CD4-positive, CD25-positive, alpha-beta regulatory T cell (primary cell): ENCODE measurements around the gene MCEMP1. TPM values are rescaled to one million over a fixed set of nuclear protein-coding genes. Genes with fewer than 3 reads are reported as not detected.
A peak's percentile ranks its signal among the peaks of the same experiment; 100 is the strongest.

Experiments used
- ATAC-seq, 2 donors: fragments of 150-1000 bp; cut with Tn5 transposase; one replicate each; pipeline ENCODE4 v1.10.0; 2021; ENCODE audit warnings: low read depth in 2 of 2, moderate number of reproducible peaks in 2 of 2, moderate library complexity in 1 of 2
- DNase-seq, 3 donors: peaks; one replicate each; pipeline versions ENCODE4 v3.0.0 to v3.0.0-alpha.2; 2012 to 2022; ENCODE audit warnings: mixed read lengths in 1 of 3
- H3K27ac ChIP-seq: one replicate; pipeline ENCODE4 v1.7.0; 2013; ENCODE audit warnings: mild to moderate bottlenecking, low read length; ENCODE audit not compliant: insufficient read depth, poor library complexity, severe bottlenecking
- H3K27me3 ChIP-seq: one replicate; pipeline ENCODE4 v1.7.0; 2013; ENCODE audit warnings: low read length; ENCODE audit not compliant: control insufficient read depth, insufficient read depth
- H3K36me3 ChIP-seq: one replicate; pipeline ENCODE4 v1.7.0; 2013; ENCODE audit warnings: mild to moderate bottlenecking, low read length, moderate library complexity; ENCODE audit not compliant: control insufficient read depth, insufficient read depth
- H3K4me1 ChIP-seq: 2 replicates; pipeline ENCODE4 v1.7.0; 2013; ENCODE audit warnings: mild to moderate bottlenecking, low read length; ENCODE audit not compliant: insufficient read depth, control insufficient read depth, poor library complexity, severe bottlenecking
- H3K4me3 ChIP-seq: one replicate; pipeline ENCODE4 v1.7.0; 2013; ENCODE audit warnings: low read depth, mild to moderate bottlenecking, low read length, moderate library complexity
- H3K9me3 ChIP-seq, 2 experiments: 1 replicate in 1 of 2; 2 replicates in 1 of 2; pipeline ENCODE4 v1.7.0; 2013; ENCODE audit warnings: low read length in 2 of 2, mild to moderate bottlenecking in 1 of 2, moderate library complexity in 1 of 2; ENCODE audit not compliant: control insufficient read depth in 2 of 2
- H3K27ac Mint-ChIP-seq, 3 donors: one replicate each; pipeline ENCODE4 v1.8.0; 2020 to 2022; ENCODE audit warnings: mild to moderate bottlenecking in 3 of 3, mixed read lengths in 3 of 3, moderate library complexity in 2 of 3
- H3K27me3 Mint-ChIP-seq: one replicate; pipeline ENCODE4 v1.8.0; 2022; ENCODE audit warnings: mild to moderate bottlenecking, mixed read lengths
- H3K36me3 Mint-ChIP-seq: one replicate; pipeline ENCODE4 v1.8.0; 2020; ENCODE audit warnings: mixed read lengths
- H3K4me1 Mint-ChIP-seq, 4 donors: one replicate each; pipeline ENCODE4 v1.8.0; 2020 to 2022; ENCODE audit warnings: mixed read lengths in 4 of 4, mild to moderate bottlenecking in 1 of 4
- H3K4me3 Mint-ChIP-seq, 4 donors: one replicate each; pipeline ENCODE4 v1.8.0; 2020 to 2022; ENCODE audit warnings: mild to moderate bottlenecking in 4 of 4, mixed read lengths in 4 of 4, moderate library complexity in 3 of 4
- H3K9me3 Mint-ChIP-seq, 7 donors: one replicate each; pipeline ENCODE4 v1.8.0; 2020 to 2022; ENCODE audit warnings: mixed read lengths in 7 of 7, mild to moderate bottlenecking in 3 of 7, moderate library complexity in 2 of 7
- polyA plus RNA-seq, 4 donors: library from polyadenylated mRNA; unstranded; fragments of 300-500 nt; fragmentation: Illumina TruSeq; gene quantifications; one replicate each; pipeline ENCODE4 v1.2.3, GENCODE V29; 2021
- total RNA-seq: library from RNA; stranded (reverse); gene quantifications from one replicate; pipeline ENCODE4 v1.2.3, GENCODE V29; 2022

The MCEMP1 gene
- total and polyA plus RNA-seq, 5 donors from 2014 or later = 0.59 TPM; not detected in 4

DNA sequence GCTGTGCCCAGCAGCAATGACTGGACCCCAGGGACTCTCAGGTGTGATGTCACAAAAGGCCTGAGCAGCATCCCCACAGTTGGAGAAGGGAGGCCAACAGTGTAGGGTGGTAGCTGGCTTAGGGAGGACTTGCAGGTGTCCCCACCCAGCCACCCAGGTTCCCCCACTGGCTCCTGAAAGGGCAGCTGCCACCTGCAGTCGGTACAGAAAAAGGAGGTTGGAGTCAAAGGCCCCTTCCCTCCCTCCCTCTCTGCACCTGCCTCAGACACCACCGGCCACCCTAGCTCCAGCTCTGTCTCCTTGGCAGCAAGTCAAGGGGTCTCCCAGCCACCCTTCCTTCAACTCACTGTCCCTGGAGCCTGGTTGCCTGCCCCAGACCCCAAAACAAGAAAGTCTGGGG lies 43.2 kb upstream of the MCEMP1 start, which contains the start of gene PCP2:
Gene PCP2, minus strand, starts transcription at position 22 of the 400 bp plus-strand sequence. CDS start 262 bp downstream, outside the sequence.
- peaks cover 5 to 74% (median 22%) of the 10 kb centered on the region in 4 donors for H3K4me1 Mint-ChIP-seq
- H3K27ac Mint-ChIP-seq = peak within 1 kb of the TSS in 1 of 3 donors; percentile 32
- Histone ChIP-seq H3K36me3 (peaks cover 4% of the 10 kb centered on the region), H3K9me3 (no peaks in the 10 kb centered on the region), H3K27ac (no peak within 1 kb of the TSS), H3K4me3 (no peak within 1 kb of the TSS), H3K27me3 (no peaks in the 10 kb centered on the region), H3K4me1 (peaks cover 42% of the 10 kb centered on the region)
- peak within 1 kb of the TSS; percentile 29 to 89 (median 59) for H3K4me3 Mint-ChIP-seq
- peaks cover 7% of the 10 kb centered on the region for H3K36me3 Mint-ChIP-seq
- ATAC-seq = no peak
- peaks cover 7% of the 10 kb centered on the region for H3K27me3 Mint-ChIP-seq
- no peak for DNase-seq
- no peaks in the 10 kb centered on the region for H3K9me3 Mint-ChIP-seq

DNA sequence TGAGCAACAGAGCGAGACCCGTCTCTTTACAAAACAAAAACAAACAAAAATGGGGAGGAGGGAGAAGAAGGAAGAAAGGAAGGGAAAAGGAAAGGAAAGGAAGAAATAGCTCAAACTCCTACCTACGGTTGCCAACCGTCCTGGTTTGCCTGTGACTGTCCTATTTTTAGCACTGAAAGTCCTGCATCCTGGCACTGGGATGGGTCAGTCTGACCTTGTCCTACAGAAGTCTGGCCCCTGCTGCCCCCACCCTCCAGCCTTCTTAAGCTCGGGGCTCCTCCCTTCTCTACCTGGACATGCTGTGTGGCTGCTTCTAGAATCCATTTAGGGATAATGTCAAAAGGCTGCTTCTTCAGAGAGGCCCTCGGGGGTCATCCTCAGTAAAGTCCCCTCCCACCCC lies 41.2 kb upstream of the MCEMP1 start:
- Histone ChIP-seq H3K9me3 (no peaks in the 10 kb centered on the region), H3K4me1 (peaks cover 37% of the 10 kb centered on the region), H3K27ac (no peak overlapping the region), H3K36me3 (peaks cover 14% of the 10 kb centered on the region), H3K27me3 (no peaks in the 10 kb centered on the region), H3K4me3 (no peak overlapping the region)
- Mint-ChIP-seq H3K4me3 (peak overlapping the region; percentile 79 to 89 (median 85)), H3K36me3 (peaks cover 11% of the 10 kb centered on the region), H3K4me1 (peaks cover 0 to 69% (median 21%) of the 10 kb centered on the region in 4 donors), H3K9me3 (no peaks in the 10 kb centered on the region), H3K27ac (peak overlapping the region; percentile 85 to 93 (median 91)), H3K27me3 (no peaks in the 10 kb centered on the region)
- ATAC-seq (no peak), DNase-seq (no peak)

DNA sequence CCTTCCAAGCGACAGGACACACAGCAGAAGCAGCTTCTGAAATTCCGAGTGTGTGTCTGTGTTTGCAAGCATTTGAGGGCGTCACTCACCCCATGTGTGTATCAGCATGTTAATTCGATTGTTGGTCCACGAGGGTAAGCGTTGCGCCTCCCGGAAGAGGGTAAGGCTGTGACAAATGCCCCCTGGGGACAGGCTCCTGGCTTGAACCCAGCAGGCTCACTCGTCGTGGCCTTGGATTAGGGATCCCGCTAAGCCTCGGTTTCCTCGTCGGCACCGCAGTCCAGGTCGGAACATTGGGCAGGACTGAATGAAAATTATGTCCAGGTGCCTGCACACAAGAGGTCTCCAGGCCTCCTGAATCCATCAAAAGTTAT lies 40.6 kb upstream of the MCEMP1 start:
- H3K9me3 ChIP-seq = no peaks in the 10 kb centered on the region
- DNase-seq = no peak
- no peaks in the 10 kb centered on the region for H3K27me3 ChIP-seq
- H3K36me3 ChIP-seq = peaks cover 14% of the 10 kb centered on the region
- H3K27ac Mint-ChIP-seq = peak overlapping the region; percentile 85 to 93 (median 91)
- peaks cover 0 to 64% (median 18%) of the 10 kb centered on the region in 4 donors for H3K4me1 Mint-ChIP-seq
- peak overlapping the region; percentile 90 for H3K27ac ChIP-seq
- H3K4me3 ChIP-seq = no peak overlapping the region
- H3K27me3 Mint-ChIP-seq = no peaks in the 10 kb centered on the region
- H3K9me3 Mint-ChIP-seq = no peaks in the 10 kb centered on the region
- H3K36me3 Mint-ChIP-seq = peaks cover 11% of the 10 kb centered on the region
- H3K4me1 ChIP-seq = peaks cover 34% of the 10 kb centered on the region
- no peak for ATAC-seq
- H3K4me3 Mint-ChIP-seq = peak overlapping the region; percentile 15 to 89 (median 85)

DNA sequence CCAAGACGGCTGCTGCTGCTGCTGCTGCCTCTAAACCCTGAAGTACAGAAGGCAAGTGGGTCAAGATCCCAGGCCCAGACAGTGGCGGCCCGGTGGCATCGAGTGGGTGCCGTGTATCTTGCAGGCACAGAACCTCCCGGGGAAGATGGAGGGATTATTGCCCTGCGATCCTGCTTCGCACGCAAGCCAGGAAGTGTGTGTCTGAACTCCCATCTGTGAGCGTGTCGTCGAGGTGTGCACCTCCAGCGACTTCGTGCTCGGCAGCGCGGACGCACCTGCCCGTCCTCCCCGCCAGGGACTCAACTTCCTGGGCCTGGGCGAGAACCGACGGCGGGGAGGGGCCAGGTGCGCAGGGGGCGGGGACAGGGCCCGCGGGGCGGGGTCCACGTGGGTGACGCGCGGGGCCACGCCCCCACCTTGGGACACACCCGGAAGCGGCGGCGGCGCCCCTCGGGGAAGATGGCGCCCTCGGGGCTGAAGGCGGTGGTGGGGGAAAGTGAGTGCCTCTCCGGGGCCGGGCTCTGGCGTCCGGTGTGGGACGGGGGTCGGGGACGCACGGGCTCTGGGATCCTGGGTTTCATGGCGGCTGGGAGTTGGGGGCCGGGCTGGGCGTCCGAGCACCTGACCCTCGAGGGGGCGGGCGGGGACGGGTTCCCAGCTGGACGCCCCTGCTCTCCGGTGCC lies 40.1 kb upstream of the MCEMP1 start, which contains the start of gene STXBP2:
Gene STXBP2, plus strand, starts transcription at position 420 of the 683 bp plus-strand sequence. Its CDS starts 40 bp downstream, at position 460.
- no peaks in the 10 kb centered on the region for H3K27me3 ChIP-seq
- H3K4me1 ChIP-seq = peaks cover 34% of the 10 kb centered on the region
- Mint-ChIP-seq H3K27me3 (no peaks in the 10 kb centered on the region), H3K9me3 (no peaks in the 10 kb centered on the region), H3K36me3 (peaks cover 11% of the 10 kb centered on the region), H3K4me3 (peak within 1 kb of the TSS; percentile 84 to 94 (median 88)), H3K4me1 (peaks cover 0 to 60% (median 18%) of the 10 kb centered on the region in 4 donors), H3K27ac (peak within 1 kb of the TSS; percentile 85 to 93 (median 91))
- DNase-seq = peak; percentile 90 to 92 (median 90)
- ATAC-seq = peak; percentile 96
- H3K27ac ChIP-seq = peak within 1 kb of the TSS; percentile 90
- H3K4me3 ChIP-seq = peak within 1 kb of the TSS; percentile 62
- no peaks in the 10 kb centered on the region for H3K9me3 ChIP-seq
- H3K36me3 ChIP-seq = peaks cover 13% of the 10 kb centered on the region

DNA sequence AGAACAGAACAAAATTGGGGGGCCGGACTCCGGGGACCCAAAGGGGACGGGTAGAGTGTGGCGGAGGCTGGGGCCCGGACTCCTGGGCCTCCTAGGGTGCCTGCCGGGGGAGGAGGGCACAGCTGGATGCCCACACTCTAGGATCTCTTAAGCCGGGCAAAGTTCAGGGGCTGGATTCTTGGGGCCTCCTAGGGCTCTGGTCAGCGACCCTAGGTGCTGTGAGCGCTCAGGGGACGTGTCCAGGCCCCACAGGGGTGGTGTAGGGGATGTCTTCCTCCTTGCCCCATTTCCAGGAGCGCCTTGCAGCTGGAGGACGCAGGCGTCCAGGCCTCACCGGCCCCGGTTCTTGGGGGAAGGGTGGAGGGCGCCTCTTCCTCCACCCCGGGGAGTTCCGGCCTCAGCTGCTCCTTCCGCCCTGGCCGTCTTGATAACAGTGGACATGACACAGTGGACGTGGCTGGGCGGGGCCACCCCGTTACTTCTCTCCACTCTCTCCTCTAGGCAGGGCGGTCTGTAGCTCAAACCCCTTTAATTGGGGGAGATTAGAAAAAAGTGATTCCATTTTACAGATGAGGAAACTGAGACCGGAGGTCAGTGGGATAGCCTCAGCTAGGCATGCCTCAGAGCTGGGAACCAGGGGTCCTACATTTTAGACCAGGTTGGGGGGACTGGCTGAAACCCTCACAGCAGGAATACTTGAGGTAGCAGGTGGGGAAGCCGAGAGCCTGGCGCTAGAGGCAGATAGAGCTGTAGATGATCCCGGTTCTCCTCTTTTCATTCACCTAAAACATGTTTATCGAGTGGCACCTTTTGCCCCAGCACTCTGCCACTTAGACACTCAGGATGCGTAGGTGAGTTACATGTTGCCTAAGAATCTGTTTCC lies 39.3 kb upstream of the MCEMP1 start:
- DNase-seq = peak in 1 of 3 donors; percentile 24
- H3K36me3 ChIP-seq = peaks cover 10% of the 10 kb centered on the region
- no peaks in the 10 kb centered on the region for H3K9me3 ChIP-seq
- Mint-ChIP-seq H3K4me1 (peaks cover 0 to 56% (median 18%) of the 10 kb centered on the region in 4 donors), H3K27me3 (no peaks in the 10 kb centered on the region), H3K4me3 (peak overlapping the region; percentile 84 to 94 (median 88)), H3K9me3 (no peaks in the 10 kb centered on the region), H3K27ac (peak overlapping the region; percentile 74 to 87 (median 85)), H3K36me3 (peaks cover 11% of the 10 kb centered on the region)
- H3K27me3 ChIP-seq = no peaks in the 10 kb centered on the region
- peak in 1 of 2 donors; percentile 1 for ATAC-seq
- peak overlapping the region; percentile 90 for H3K27ac ChIP-seq
- peak overlapping the region; percentile 62 for H3K4me3 ChIP-seq
- peaks cover 34% of the 10 kb centered on the region for H3K4me1 ChIP-seq

DNA sequence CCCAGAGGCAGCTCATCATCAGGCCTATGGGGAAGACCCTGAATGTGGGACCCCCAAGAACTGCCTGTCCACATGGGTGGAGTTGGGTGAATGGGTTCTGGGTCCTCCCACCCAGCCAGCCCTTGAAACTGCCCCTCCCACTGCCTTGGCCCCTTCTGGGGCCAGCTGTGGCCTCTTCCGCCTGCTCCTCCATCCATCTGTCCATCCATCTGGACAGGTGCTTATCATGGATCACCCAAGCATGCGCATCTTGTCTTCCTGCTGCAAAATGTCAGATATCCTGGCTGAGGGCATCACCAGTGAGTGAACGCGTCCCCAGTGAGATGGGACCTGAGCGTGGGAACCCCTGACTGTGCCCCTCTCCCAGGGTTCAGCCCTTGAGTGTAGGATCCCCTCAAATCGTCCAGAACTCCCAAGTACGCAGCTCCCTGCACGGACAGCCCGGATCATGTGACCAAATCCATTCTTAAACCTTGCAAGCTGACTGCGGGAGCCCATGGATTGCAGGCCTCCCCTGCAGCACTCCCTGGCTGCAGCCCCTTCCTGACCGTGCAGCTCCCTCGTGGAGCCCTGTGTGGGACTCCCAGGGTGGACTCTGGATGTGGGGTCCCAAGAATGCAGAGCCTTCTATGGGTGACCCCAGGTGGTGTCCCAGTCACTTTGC lies 38.0 kb upstream of the MCEMP1 start:
- Mint-ChIP-seq H3K36me3 (peaks cover 11% of the 10 kb centered on the region), H3K9me3 (no peaks in the 10 kb centered on the region), H3K27me3 (no peaks in the 10 kb centered on the region), H3K27ac (peak overlapping the region in 2 of 3 donors; percentile 59 to 83), H3K4me1 (peaks cover 0 to 57% (median 19%) of the 10 kb centered on the region in 4 donors), H3K4me3 (peak overlapping the region; percentile 37 to 94 (median 60))
- Histone ChIP-seq H3K36me3 (peaks cover 10% of the 10 kb centered on the region), H3K4me3 (no peak overlapping the region), H3K27me3 (no peaks in the 10 kb centered on the region), H3K27ac (no peak overlapping the region), H3K9me3 (no peaks in the 10 kb centered on the region), H3K4me1 (peaks cover 34% of the 10 kb centered on the region)
- no peak for ATAC-seq
- DNase-seq = no peak

DNA sequence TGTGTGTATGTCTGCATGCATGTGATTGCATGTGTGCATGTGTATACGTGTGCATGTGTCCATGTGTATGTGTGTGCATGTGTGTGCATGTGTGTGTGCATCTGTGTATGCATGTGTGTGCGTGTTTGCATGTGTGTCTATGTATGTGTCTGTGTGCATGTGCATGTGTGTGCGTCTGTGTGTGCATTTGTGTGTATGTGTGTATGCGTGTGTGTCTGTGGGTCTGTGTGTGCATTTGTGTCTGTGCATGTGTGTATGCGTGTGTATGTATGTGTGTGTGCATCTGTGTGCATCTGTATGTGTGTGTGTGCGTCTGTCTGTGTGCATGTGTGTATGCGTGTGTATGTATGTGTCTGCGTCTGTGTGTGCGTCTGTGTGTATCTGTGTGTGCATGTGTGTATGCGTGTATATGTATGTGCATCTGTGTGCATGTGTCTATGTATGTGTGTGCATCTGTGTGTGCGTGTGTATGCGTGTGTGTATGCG lies 37.0 kb upstream of the MCEMP1 start:
- peaks cover 0 to 50% (median 15%) of the 10 kb centered on the region in 4 donors for H3K4me1 Mint-ChIP-seq
- ATAC-seq = no peak
- peaks cover 34% of the 10 kb centered on the region for H3K4me1 ChIP-seq

More for the DNA sequence above, 37.0 kb upstream of the MCEMP1 start:
- no peak overlapping the region for H3K27ac ChIP-seq
- H3K27me3 ChIP-seq = no peaks in the 10 kb centered on the region
- peaks cover 14% of the 10 kb centered on the region for H3K36me3 ChIP-seq
- peak overlapping the region; percentile 7 for H3K4me3 ChIP-seq
- H3K9me3 ChIP-seq = no peaks in the 10 kb centered on the region
- Mint-ChIP-seq H3K4me3 (peak overlapping the region in 3 of 4 donors; percentile 37 to 72 (median 48)), H3K36me3 (peaks cover 11% of the 10 kb centered on the region), H3K27ac (peak overlapping the region in 2 of 3 donors; percentile 42 to 59), H3K27me3 (no peaks in the 10 kb centered on the region), H3K9me3 (no peaks in the 10 kb centered on the region)
- DNase-seq = no peak
